Activated effector memory CD4-positive, alpha-beta T cell treated with anti-CD3 and anti-CD28 coated beads, Interleukin-2, amount 50 U/mL, for 16 hours (primary cell): ENCODE measurements around the gene PHF12.
"Not testable (repeated sequence)": the region's sequence is repeated elsewhere in the genome, so short reads cannot be mapped to it uniquely, and the experiment has no call there.

Experiments used
- DNase-seq: peaks from one replicate; pipeline ENCODE4 v3.0.0-alpha.2; 2020

Gene PHF12

GRCh38 chr17:28953444-28954118, 2.3 kb upstream of the PHF12 start:
- DNase-seq = peak; percentile 79

DNA sequence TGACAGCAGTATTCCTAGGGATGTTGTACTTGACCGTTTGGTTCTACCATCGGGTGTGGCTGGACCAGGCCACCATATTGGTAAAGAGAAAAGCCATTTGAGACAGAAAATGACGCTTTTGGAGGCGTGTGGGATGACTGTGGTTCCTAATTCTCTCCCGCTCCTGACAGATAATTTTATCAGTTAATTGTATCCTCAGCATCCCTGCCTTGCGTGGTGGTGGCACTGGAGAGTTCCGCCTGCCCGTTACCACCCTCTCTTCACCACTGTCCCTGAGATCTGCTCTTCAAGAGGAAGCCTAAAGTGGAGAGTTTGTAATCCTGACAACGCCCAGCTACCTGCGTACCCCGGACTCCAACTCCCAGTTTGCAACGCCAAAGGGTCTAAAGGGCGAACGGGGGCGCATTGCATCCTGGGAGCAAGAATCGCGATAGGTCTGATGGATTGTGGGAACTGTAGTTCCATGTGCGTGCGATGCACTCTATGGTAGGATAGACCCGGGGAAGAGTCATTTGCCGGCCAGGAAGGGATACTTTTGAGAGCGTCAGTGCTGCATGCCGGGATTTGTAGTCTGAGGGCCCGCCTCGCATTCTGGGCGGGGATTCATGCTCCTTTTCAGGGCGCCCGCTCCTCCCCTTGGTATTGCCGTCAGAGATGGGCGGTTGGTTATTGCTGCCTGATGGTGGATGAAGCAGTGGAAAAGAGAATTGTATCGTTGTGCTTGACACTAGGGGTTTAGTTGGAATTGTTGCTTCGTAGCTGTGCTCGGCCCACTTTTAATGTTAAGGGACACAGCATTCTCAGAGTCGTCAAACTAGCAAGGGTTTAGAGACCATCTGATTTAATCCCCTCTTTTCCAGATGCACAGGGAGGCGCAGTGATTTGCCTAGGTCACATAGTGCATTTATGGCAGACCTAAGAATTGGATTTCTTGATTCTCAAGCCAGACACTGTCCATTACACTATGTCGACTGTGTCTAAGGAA, 965 bp upstream of the PHF12 start:
- peak; percentile 98 for DNase-seq

- no peak for DNase-seq
Observed at GRCh38 chr17:28950752-28951427, 428 bp downstream of the PHF12 start.

GRCh38 chr17:28950017-28950751, 1.1 kb downstream of the PHF12 start:
- DNase-seq = peak; percentile 85

DNA sequence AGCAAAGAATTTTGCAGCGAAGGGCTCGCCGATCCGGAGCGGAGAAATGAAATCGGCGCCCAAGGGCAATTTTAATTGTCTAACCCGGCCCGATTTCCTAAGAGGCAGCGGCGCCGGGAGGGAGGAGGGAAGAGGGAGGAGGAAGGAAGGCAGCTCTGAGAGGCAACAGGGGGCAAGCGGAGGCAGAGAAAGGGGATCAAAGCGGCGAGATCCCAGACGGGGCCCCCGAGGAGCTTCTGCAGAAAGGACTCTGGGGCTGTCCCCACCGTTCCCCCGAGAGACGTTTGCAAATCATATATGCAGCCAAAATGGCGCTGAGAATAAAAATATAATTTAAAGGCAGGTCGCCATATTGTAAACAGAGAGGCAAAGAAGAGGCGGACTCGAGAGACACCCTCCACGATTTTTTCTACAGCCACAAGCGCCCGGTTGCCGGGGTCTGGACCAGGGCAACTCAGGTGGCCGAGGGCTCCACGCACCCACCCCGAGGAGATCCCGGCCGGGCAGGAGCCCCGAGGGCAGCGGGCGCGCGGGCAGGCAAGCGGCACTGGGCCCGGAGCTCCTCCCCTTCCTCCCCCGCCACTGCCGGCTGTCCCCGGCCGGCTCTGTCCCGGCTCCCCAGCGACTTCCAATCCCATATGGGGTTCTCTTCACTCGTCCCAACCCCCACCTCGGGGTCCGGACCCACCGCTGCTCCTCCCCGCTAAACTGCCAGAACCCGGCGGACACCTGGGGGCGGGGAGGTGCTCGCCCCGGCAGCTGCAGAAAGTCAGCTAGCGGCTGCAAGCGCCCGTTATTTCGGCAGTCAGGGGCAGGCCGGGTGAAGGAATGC, 1.9 kb downstream of the PHF12 start:
- DNase-seq = peak; percentile 86

- no peak for DNase-seq
Observed at GRCh38 chr17:28948873-28949184, 2.5 kb downstream of the PHF12 start.

DNA sequence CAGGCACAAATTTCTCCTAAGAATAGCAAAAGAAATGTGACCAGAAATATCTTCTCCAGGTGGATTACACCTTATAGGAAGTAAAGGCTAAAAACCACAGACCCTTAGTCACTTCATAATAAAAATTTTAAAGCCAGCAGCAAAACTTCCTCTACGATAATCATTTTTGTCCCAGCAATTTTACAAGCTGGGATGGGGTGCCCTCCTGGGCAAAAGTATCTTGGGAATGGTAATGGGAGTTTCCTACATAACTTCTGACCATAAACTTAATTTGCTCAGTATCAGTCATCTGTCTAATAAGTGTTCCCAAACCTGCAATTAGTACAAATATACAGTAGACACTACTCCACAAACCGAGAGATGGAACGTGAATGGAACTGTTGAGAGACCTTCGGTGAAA, 3.0 kb downstream of the PHF12 start:
- DNase-seq = no peak

DNA sequence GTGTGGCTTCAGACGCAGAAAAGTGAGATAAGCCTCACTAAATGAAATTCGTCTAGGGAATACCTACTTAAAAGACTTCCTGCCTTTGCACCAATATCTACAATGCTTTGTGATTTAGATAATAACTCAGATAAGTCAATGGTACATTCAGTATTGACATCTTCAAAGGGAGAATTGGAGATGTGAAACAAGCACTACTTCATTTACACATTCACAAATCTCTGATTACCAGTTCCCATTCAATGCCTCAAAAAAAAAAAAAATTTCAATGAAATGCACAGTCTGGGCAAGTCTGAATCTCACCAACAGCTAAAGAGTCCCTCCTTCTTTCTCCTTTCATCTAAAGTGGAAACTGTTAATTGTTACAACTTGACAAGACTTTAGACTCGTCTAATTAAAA, 3.7 kb downstream of the PHF12 start:
- DNase-seq = no peak

- no peak for DNase-seq
Observed at GRCh38 chr17:28946239-28946638, 5.1 kb downstream of the PHF12 start.

- no peak for DNase-seq
Observed at GRCh38 chr17:28944862-28945741, 6.2 kb downstream of the PHF12 start.

GRCh38 chr17:28944343-28944742, 7.0 kb downstream of the PHF12 start:
- no peak for DNase-seq

DNA sequence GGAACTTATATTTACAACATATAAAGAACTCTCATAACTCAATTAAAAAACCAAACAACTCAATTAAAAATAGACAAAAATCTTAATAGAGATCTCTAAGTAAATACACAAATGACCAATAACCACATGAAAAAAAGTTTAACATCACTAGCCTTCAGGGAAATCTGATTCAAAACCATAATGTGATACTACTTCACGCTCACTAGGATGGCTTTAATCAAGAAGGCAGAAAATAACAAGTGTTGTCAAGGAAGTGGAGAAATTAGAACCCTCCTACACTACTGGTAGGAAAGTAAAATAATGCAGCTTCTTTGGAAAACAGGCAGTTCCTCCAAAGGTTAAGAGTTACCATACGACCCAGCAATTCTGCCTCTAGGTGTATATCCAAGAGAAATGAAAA, 8.4 kb downstream of the PHF12 start:
- no peak for DNase-seq

DNA sequence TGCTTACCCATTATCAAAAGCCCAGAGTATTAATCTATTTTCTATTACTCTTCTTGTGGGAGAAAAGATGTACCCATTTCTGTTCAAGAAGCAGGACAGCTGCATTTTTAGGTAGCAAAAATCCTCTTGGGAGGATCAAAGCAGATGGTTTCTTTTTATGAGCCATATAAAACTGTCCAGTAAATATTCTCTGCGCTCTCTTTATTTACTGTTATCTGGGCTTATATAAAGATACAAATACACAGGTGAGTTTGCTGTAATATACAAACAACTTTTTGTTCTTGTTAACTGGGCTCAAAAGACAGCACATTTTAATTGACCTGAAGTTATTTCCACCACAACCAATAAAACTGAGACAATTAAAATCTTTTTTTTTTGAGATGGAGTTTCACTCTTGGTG, 10.1 kb downstream of the PHF12 start:
- no peak for DNase-seq

GRCh38 chr17:28940675-28941074, 10.6 kb downstream of the PHF12 start:
- no peak for DNase-seq

DNA sequence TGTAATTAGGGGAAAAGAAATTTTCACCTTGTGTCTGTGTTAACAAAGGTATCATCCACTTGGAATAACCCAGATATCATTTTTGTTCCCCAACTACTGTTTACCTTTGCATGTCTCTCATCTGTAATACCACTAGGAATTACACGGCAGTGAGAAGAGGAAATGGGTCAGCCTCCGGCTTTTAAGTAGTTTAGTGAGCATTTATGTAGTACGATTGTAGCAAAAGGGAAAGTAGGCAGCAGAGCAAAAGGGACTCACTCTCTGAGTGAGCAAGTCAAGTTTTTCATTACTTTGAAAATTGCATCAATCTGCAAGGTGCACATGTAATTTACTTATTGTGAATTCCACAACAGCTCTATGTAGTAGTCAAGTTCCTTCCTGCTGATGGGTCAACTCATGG, 11.2 kb downstream of the PHF12 start:
- no peak for DNase-seq

DNA sequence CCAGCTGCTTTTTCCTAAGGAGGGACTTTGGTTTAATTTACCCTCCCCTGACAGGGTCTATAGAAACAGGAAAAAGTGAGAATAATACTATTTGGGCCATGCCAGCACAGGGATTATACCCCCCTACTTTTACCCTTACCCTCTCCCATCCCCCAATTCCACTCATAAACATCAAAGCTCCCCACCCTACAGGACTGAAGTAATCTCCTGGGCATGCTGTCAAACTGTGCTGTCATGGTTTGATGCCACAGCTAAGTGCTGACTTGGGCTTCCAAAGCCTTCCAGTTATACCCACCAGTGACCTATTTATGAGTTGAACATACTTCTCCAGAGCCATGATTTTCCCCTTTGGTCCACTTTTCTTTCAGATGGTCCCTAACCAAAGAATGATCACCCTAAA, 12.8 kb downstream of the PHF12 start:
- no peak for DNase-seq

- no peak for DNase-seq
Observed at GRCh38 chr17:28937044-28937729, 14.1 kb downstream of the PHF12 start.

- no peak for DNase-seq
Observed at GRCh38 chr17:28935744-28936460, 15.4 kb downstream of the PHF12 start.

GRCh38 chr17:28934508-28934907, 16.8 kb downstream of the PHF12 start:
- DNase-seq = not testable (repeated sequence)

DNA sequence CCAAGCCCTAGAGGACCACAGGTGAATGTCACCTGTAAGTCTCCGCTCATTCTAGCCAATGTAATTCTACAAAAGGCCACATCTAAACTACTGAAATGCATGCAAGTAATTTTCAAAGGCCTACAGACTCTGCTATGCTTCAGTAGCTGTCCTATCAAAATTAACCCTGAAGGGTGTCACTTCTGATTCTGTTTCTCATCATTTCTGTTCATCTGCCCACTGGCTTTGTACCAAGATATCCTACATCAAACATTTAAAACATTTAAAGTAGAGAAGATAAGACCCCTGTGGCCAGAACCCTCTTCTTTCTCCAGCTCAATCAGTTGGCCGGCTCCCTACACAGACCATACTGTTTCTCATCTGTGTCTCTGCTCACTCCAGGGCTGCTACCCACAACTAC, 21.5 kb downstream of the PHF12 start:
- no peak for DNase-seq
